ENCODE results near the gene BTBD17. TPM values are rescaled to one million over a fixed set of nuclear protein-coding genes. Genes with fewer than 3 reads are reported as not detected.
A peak's percentile ranks its signal among the peaks of the same experiment; 100 is the strongest.

Gene BTBD17
- total RNA-seq, 1 experiment from 2014 or later = not detected

DNA sequence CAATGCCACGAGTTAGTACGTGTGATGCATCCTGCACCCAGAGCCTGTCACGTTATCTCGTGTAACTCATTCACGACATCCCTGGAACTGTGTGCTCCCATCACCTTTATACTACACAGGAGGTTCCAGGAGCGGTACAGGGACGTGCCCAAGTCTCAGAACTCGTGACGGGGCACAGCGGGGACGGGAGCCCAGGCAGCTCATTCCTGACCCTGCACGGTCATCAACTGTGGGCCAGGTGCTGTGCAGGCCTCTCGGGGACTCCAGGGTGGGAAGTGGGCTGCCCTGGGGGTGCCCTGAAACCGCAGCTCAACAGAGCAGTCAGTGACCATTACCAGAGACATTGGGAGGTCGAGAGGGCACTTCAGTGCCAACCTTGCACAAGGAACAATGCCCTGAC, 46.8 kb downstream of the BTBD17 start:
- CTCF ChIA-PET = no interaction called here
- no TSS peak for BruUV-seq (replicated peaks)
- TF ChIP-seq, protein P1, sequence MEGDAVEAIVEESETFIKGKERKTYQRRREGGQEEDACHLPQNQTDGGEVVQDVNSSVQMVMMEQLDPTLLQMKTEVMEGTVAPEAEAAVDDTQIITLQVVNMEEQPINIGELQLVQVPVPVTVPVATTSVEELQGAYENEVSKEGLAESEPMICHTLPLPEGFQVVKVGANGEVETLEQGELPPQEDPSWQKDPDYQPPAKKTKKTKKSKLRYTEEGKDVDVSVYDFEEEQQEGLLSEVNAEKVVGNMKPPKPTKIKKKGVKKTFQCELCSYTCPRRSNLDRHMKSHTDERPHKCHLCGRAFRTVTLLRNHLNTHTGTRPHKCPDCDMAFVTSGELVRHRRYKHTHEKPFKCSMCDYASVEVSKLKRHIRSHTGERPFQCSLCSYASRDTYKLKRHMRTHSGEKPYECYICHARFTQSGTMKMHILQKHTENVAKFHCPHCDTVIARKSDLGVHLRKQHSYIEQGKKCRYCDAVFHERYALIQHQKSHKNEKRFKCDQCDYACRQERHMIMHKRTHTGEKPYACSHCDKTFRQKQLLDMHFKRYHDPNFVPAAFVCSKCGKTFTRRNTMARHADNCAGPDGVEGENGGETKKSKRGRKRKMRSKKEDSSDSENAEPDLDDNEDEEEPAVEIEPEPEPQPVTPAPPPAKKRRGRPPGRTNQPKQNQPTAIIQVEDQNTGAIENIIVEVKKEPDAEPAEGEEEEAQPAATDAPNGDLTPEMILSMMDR (IDR thresholded peaks at IDR 0.05; ENCODE audit: unreplicated experiment) = no peak
- no peak for DNase-seq
- Mint-ChIP-seq H3K36me3 (ENCODE audit: insufficient read depth, unreplicated experiment) (no peaks in the 10 kb centered on the region), H3K27ac (ENCODE audit: unreplicated experiment) (no peak overlapping the region), H3K27me3 (ENCODE audit: unreplicated experiment) (peaks cover 63% of the 10 kb centered on the region), H3K4me3 (ENCODE audit: low read depth, unreplicated experiment) (no peak overlapping the region), H3K4me1 (ENCODE audit: low read depth, unreplicated experiment) (no peaks in the 10 kb centered on the region), H3K9me3 (ENCODE audit: low read depth, unreplicated experiment) (peaks cover 2% of the 10 kb centered on the region)
- intact Hi-C loops (cut with micrococcal nuclease; ENCODE audit: unreplicated experiment) = no loop called here

DNA sequence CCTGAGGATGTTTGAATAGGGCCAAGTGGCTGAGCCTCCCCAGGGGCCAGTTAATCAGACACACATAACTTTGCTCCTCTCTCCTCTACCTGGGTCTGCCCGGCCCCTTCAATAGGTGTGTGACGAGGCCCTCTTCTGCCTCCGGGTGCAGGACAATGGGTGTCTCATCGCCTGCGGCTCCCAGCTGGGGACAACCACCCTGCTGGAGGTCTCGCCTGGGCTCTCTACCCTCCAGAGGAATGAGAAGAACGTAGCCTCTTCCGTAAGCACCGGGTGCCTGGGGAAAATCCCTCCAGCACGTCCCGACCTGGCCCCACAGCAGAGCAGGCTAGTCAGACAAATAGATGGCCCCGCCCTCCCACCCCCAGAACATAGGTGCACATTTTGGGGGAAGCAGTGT, 51.8 kb downstream of the BTBD17 start:
- no peaks in the 10 kb centered on the region for H3K36me3 Mint-ChIP-seq (ENCODE audit: insufficient read depth, unreplicated experiment)
- peak; percentile 29 for DNase-seq
- TF ChIP-seq, protein P1 (IDR thresholded peaks at IDR 0.05; ENCODE audit: unreplicated experiment) = no peak
- no TSS peak for BruUV-seq (replicated peaks)
- no peak overlapping the region for H3K27ac Mint-ChIP-seq (ENCODE audit: unreplicated experiment)
- H3K4me1 Mint-ChIP-seq (ENCODE audit: low read depth, unreplicated experiment) = no peaks in the 10 kb centered on the region
- CTCF ChIA-PET = interaction anchor here (1.5 kb wide), 1 partner anchor 9 kb away, joined by 4 read pairs; no protein-coding TSS in a partner anchor
- H3K9me3 Mint-ChIP-seq (ENCODE audit: low read depth, unreplicated experiment) = peaks cover 2% of the 10 kb centered on the region
- H3K27me3 Mint-ChIP-seq (ENCODE audit: unreplicated experiment) = peaks cover 70% of the 10 kb centered on the region
- intact Hi-C loops (cut with micrococcal nuclease; ENCODE audit: unreplicated experiment) = no loop called here
- H3K4me3 Mint-ChIP-seq (ENCODE audit: low read depth, unreplicated experiment) = no peak overlapping the region

DNA sequence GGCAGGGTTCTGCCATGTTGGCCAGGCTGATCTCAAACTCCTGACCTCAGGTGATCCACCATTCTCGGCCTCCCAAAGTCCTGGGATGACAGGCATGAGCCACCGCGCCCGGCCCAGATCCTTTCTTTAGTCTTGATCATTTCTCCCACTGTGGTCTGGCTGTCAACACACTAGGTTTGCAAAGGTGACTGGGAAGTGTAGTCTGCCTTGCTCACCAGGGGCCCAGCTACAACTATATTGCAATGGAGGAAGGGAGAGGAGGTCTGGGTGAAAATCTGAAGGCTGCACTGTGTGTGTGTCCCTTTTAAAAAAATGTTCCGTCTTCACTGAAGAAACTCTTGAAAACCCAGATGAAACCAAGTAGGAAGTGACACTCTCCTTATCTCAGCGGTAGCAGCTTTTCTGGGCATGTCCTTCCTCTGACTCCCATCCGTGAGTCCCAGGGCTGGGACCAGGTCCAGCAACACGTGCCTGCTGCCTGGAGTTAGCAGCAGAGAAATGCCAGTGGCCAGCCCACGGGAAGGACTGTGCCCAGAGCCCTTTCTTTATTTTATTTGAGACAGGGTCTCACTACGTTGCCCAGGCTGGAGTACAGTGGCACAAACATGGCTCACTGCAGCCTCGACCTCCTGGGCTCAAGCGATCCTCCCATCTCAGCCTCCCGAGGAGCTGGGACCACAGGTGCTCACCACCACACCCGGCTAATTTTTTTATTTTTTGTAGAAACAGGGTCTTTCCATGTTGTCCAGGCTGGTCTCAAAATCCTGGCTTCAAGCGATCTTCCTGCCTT, 53.5 kb downstream of the BTBD17 start:
- no TSS peak for BruUV-seq (replicated peaks)
- H3K27me3 Mint-ChIP-seq (ENCODE audit: unreplicated experiment) = peaks cover 60% of the 10 kb centered on the region
- TF ChIP-seq, protein P1 (IDR thresholded peaks at IDR 0.05; ENCODE audit: unreplicated experiment) = no peak
- H3K36me3 Mint-ChIP-seq (ENCODE audit: insufficient read depth, unreplicated experiment) = no peaks in the 10 kb centered on the region
- no peak for DNase-seq
- CTCF ChIA-PET = no interaction called here
- peaks cover 2% of the 10 kb centered on the region for H3K9me3 Mint-ChIP-seq (ENCODE audit: low read depth, unreplicated experiment)
- H3K4me3 Mint-ChIP-seq (ENCODE audit: low read depth, unreplicated experiment) = no peak overlapping the region
- intact Hi-C loops (cut with micrococcal nuclease; ENCODE audit: unreplicated experiment) = no loop called here
- no peaks in the 10 kb centered on the region for H3K4me1 Mint-ChIP-seq (ENCODE audit: low read depth, unreplicated experiment)
- H3K27ac Mint-ChIP-seq (ENCODE audit: unreplicated experiment) = no peak overlapping the region

Other genes starting within 250 kb of the BTBD17 start
- gene RPL38, start 158.2 kb downstream of the BTBD17 start, total RNA-seq (2022) = 708 and 725 TPM in 2 replicates
- 0.28 and 0.81 TPM in 2 replicates for gene TTYH2, start 148.3 kb downstream of the BTBD17 start, total RNA-seq (2022)
- gene DNAI2, start 87.6 kb downstream of the BTBD17 start, total RNA-seq (2022) = not detected in 2 replicates
- not detected in 2 replicates for gene KIF19, start 35.6 kb downstream of the BTBD17 start, total RNA-seq (2022)
- gene GPR142, start 5.6 kb upstream of the BTBD17 start, total RNA-seq (2022) = not detected in 2 replicates
- gene GPRC5C, start 70.2 kb upstream of the BTBD17 start, total RNA-seq (2022) = 37.3 and 48.7 TPM in 2 replicates
- gene CD300A, start 104.8 kb upstream of the BTBD17 start, total RNA-seq (2022) = 0.45 TPM in 1 of 2 replicates, not detected in the other
- gene CD300LB, start 169.6 kb upstream of the BTBD17 start, total RNA-seq (2022) = not detected in 2 replicates
- not detected in 2 replicates for gene CD300C, start 184.2 kb upstream of the BTBD17 start, total RNA-seq (2022)
- gene CD300H, start 205.6 kb upstream of the BTBD17 start, total RNA-seq (2022) = not detected in 2 replicates
- gene CD300LD, start 230.4 kb upstream of the BTBD17 start, total RNA-seq (2022) = not detected in 2 replicates

All from Calu3 (cell line).